Left kidney (tissue), 2 donors: ENCODE results near the gene UBN1. TPM values are rescaled to one million over a fixed set of nuclear protein-coding genes. Genes with fewer than 3 reads are reported as not detected.
"Not testable (repeated sequence)": the region's sequence is repeated elsewhere in the genome, so short reads cannot be mapped to it uniquely, and the experiment has no call there.

Experiments
- DNase-seq: peaks from one replicate; pipeline ENCODE4 v3.0.0-alpha.2; 2013
- polyA plus RNA-seq: library from polyadenylated mRNA; unstranded; fragments of 120-200 nt; gene quantifications from one replicate; pipeline ENCODE4 v1.2.1, GENCODE V29; 2013; ENCODE audit not compliant: insufficient read length

UBN1 gene
- polyA plus RNA-seq, 1 donor = 39.1 TPM

DNA sequence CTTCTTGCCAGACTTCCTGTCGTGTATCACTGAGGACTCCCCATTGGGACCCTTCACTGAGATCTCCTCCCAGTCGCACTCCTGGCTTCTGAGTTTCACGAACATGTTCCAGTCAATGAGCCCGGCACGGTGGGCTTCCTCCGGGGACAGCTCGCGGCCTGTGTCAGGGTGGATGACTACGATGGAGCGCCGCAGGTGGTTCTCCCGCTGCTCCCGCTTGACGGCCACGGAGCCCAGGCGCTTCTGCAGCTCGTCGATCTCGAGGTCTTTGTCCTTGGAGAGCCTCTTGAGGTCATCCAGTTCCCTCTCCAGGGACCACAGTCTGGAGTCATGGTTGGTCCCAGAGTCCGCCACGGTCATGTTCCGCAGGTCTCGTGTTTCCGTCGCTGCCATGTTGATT is 36.2 kb downstream of the UBN1 start:
- DNase-seq = no peak

DNA sequence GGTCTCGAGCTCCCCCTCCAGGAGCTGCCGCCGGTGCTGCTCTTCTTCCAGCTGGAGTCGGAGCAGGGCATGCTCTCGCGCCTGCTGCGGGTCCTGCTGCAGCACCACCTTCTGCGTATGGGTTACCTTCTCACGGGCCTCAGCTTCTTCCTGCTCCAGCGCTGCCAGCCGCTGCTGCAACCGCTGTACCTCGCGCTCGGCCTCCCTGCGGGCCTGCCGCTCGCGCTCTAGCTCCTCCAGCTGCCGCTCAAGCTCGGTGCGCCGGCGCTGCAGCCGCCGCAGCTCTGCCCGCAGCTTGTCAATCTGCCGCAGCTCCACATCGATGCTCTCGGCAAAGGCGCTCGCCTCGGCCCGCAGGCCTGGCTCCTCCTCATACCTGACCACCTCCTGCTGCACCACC is 36.9 kb downstream of the UBN1 start:
- no peak for DNase-seq

DNA sequence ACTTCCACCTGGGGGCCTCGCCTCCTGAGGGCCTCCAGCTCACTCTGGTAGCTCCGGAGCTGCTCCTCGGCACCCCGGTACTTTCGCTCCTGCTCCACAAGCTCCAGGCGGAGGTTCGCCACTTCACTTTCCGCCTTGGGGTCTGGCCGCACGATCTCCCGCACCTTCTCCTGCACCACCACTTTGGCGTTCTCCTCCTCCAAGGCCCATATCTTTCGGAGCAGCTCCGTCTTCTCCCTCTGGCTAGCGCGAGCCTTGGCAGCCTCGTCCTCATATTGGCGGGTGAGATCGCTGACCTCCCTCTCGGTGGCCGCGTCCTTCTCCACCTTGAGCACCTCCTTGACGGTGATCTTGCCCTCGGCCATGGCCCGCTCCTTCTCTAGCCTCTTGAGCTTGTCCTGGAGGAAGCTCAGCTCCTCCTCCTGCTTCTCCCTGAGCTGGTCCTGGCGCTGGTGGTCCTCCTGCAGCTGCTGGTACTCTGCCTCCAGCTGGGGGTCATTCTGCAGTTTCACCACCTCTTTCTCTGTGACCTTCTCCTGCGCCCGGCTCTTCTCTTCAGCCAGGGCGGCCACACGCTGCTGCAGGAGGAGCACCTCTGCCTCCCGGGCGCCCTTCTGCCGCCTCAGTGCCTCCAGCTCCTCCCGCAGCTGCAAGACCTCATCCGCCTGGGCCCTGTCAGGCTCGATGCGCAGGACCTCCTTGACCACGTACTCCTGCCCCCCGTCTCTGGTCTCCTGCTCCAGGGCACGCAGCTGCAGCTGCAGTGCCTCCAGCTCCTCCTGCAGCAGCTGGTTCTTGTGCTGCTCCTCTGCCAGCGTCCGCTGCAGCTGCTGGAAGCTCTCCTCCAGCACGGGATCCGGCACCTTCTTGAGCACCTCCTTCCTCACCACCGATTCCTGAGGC is 37.9 kb downstream of the UBN1 start:
- no peak for DNase-seq

DNA sequence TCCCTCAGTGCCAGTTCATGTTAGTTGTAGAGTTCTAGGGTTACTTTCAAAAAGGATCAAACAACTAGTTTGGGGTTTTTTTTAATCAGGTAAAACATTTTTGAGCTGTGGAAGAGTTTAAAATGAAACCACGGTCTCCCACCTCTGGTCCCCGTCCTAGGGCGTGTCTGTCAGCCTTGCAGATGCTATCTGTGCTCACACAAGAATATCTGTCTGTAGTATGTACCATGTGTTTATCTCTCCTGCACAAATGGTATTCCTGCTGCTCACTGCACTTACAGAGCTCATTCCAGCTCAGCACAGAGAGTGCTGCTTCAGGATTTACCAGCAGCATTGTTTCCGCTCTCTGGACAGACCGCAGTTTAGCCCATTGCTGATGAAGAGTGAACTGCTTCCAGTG is 38.9 kb downstream of the UBN1 start:
- DNase-seq = no peak

DNA sequence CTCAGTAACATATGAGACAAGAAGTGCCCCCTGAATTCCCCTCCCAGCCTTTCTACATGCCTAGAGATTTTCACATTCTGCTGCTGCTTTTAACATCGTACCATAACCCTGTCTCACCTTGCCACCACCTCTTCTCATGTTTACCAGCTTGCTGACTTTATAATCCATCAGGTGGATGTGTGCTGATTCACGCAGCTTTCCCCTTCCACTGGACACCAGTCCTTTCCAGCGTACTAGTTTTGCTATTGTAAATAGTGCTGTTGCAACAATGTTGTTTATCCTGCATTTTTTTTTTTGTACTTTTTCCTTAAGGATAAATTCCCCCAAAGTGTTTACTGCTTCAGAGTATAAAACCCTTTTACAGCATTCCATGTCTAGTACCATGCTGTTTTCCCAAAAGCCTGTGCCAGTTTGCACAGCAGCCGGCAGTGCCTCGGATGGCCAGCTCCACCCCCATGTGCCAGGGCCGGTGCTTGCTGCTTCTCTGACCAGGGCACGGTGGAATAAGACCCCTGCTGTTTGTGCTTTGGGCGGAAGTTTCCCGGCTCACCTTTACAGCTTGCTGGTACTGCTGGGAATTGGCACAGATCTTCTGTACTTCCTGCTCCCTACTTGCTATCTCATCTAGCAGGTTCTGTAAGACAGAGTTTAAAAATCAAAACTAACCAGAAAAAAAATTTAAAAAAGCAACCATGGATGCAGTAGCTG is 41.3 kb downstream of the UBN1 start:
- DNase-seq = no peak

DNA sequence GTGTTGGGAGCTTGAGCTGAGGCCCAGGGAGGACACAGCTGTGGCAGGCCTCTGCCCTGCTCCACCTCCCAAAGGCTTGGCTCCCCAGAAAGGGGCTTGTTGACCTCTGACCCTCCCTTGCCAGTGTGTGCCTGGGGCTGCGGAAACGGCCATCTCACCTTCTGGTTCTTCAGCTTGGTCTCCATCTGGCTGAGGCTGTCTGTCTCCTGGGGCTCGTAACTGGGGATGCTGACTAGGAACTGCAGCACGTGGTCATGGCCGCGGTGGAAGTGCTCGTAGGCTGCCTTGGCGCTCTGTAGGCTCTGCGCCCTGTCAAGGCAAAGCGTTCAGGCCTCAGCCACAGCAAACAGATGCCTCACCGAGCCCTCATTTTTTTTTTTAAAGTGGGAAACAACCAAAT is 42.7 kb downstream of the UBN1 start:
- no peak for DNase-seq

DNA sequence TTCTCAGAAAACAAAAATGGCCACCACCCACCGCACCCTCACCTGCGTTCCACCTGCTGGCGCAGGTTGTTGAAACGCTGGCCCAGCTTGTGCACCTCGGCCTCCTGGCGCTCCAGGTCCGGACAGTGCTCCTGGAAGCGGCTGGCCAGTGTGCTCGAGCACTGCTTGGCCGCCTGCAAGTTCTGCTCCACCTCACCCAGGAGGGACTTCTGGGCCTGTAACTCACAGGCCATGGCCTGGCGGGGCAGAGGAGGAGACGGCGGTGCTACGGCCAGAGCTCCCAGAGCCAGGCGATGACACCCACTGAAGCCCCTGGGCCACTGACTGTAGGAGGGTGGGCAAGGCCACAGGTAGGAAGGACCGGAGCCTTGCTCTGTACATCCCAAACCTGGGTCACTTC is 43.4 kb downstream of the UBN1 start:
- no peak for DNase-seq

DNA sequence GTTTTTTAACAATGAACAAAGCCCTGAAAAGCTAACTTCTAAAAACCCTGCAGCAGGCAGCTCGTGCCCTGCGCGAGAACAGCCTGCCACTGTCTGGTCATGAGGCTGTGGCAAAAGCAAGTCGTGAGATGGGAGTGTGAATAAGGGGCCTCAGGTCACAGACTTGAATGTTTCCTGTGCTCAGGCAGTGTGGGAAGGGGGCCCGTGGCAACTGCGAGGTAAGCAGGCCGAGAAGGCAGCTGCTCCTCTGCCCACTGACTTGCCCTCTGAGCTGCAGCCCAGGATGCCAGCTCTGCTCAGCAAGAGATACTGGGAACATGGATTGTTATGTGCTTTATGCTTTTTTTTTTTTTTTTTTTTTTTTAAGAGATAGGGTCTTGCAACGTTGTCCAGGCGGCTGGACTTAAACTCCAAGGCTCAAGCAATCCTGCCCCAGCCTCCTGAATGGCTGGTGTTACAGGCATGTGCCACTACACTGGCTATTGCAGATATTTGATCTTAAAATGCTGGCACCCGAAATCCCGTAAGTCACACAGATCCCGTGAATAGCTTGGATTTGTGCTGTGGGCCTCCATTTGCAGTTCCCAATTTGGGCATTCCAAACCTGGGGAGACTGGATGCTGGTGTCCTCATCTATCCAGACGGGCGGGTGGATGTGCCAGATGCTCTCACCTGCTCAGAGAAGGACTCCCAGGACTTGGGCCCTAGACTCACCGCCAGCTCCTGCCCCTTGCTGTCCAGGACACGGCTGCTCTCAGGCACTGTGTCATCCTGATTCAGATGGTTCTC is 44.0 kb downstream of the UBN1 start:
- DNase-seq = no peak

DNA sequence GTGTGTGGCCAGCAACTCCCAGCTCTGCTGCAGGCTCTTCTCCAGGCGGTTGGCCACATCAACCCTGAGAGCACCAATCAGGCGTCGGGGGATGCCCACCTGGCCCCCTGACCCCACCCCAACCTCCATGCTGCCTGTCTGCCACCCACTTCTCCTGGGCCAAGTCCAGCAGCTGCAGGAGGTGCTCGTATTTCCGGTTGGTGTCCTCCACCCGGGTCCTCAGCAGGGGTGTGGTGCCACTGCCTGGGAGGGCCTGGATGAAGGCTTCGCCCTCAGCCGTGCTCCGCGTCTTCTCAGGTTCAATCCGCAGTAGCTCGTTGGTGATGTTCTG is 44.6 kb downstream of the UBN1 start:
- no peak for DNase-seq

DNA sequence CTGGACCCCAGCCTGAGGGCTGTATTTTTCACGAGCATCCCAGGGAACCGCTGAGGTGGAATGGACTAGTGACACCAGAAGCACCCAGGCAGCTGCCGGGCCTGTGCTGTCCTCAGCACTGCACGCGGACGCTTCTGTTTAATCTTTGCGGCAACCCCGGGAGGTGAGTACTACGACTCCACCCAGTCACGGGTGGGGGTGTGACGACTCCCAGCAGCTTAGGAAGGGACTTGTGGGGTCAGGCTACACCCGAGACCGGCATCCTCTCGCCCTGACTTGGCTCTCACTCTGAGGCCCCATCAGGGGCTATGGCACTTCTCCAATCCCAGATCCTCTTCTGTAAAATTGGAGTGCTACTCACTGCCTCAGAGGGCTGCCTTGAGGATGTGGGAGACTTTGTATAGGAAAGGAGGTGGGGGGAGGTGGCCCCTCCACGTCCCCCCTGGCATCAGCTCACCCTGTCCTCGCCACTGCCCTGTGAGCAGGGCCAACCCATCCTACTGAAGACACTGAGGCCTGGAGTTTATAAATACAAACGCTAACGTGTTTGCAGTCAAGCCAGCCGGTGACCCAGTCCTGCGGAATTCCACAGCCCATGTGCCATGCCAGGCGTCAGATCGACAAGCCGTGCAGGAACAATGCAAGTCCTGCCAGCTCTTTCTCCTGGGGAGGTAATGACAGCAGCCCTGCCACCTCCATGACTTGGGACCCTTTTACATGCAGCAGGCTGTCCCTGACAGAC is 45.3 kb downstream of the UBN1 start:
- no peak for DNase-seq

DNA sequence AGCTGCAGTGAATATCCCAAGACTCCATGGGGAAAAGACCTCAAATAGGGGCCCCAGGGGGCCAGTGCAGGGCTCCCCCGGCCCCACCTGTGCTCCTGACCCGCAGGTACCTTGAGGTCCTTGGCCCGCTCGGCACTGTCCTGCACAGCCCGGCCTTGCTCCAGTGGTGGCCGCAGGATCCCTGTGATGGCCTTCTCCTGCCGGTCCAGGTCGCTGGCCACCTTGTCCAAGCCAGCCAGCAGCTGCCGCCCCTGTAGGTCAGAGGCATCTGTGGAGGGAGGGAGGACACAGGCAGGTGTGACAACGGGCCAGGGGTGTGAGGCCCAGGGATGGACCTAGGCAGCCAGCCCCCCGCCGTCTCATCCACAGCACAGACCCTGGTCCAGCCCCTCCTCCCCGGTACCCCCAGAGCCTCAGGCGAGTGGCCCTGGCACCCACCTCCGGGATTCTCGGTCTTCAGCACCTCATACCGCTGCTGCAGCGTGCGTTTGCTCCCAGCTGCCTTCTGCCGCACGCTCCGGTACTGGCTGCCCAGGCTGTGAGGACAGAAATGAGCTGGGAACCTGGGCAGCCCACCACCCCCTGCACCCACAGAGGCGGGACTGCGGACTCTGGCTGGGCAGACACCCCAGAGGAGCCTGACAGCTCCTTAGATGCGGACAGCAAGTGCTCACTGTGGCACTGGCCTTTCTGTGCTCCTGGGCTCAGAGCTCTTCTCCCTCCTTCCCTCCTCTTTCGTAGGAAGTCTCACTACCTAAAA is 46.0 kb downstream of the UBN1 start:
- no peak for DNase-seq

DNA sequence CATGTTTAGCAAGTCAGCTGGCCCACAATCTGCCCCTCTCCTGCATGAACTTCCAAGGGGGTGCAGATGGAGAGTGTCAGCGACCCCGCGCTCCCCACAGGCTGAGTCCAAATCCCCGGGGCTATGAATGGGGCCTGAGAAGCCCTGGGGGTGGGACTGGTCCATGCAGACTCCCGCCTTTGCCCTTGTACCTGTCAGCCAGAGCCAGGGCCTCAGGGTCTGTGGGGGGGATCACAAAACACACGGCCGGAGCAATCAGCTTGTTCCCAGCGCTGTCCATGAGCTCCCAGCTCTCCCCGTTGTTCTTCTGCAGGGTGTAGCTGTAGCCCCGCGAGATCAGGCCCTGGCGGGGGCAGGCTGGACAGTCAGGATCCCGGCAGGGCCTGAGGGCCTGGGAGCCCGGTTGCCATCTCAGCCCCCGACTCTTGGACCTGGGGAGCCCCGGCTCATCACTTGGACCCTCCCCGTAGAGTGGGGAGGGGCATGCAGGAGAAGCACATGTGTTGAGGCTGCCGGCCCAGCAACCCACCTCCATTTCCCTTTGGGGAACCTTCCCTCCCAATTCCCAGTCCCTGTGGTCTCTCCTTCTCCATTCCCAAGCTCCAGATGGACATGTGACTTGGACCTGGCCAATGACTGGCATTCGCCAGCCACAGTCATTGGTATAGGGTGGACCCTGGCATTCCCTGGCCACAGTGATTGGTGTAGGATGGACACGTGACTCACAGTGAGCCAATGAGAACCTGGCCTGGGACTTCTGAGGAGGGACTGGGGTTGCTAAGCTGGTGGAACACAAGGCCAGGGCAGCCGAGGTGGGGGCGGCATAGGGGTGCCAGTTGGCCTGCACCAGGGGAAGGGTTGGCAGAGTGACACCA is 47.2 kb downstream of the UBN1 start:
- DNase-seq = no peak

DNA sequence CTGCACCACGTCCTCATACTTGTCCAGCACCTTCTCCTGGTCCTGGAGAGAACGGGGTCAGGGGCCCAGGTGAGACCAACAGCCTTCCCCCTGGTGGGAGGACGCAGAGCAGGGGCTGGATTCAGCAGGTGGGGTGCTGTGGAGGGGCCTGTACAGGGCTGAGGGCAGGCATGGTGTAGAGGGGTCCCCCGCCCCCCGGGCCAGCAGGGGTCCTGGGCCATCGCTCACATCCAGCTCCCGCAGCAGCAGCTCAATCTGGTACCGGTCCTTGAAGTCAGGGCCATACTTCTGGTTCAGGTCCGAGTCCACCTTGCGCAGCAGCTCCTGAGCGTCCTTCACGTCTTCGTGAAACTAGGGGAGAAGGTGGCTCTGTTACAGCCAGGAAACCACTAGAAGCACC is 48.1 kb downstream of the UBN1 start:
- no peak for DNase-seq

DNA sequence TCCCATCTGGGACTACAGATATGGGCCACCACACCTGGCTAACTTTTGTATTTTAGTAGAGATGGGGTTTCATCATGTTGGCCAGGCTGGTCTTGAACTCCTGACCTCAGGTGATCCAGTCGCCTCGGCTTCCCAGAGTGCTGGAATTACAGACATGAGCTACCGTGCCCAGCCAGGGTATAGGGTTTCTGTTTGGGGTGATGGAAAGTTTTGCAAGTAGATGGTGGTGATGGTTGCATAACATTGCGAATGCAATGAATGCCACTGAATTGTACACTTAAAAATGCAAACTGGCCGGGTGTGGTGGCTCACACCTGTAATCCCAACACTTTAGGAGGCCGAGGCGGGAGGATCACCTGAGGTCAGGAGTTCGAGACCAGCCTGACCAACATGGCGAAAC is 49.5 kb downstream of the UBN1 start:
- DNase-seq = not testable (repeated sequence)

DNA sequence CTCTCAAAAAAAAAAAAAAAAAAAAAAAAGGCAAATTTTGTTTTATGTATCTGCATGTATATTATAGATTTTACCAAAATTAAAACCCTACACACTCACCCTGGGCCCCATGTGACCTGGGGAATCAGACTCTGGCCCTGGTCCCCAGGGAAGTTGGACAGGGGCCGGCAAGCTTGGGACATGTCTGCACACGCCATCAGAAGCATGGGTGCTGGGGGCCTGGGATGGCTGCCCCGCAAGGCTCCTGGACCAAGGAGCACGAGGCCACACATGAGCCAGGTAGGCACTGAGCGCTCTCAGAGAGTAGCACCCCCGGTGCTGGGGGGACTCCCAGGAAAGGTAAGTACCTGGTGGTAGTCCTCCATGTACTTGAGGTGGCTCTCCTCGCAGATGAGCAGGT is 50.0 kb downstream of the UBN1 start:
- DNase-seq = no peak

DNA sequence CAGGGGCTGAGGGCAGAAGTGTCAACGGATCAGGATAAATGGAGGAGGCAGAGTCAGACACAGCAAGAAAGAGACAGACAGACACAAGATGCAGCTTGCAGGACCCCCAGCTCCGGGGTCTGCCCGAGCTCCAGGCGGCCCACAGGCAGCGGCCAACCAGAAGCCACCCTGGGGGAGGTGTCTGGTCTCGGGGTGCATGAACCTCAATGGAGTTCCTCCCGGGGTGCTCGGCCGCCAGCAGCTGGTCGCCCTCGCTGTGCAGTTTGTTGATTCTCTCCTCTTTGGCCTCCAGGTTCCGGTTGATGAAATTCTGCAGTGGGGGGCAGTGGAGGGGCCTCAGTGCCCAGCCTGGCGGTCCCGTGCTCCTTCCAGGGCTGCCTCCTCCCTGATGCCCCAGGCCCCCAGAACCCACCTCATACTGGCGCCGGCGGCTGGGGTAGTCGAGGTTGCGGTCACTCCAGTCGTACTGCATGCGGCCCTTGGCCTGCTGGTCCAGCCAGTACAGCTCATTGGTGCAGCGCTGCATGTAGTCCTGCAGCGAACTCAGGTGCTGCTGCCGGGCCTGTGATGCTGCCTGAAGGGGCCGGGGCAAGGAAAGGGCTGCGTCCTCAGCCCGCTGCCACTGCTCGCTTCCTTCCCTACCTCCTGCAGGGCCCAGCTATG is 51.7 kb downstream of the UBN1 start:
- no peak for DNase-seq

DNA sequence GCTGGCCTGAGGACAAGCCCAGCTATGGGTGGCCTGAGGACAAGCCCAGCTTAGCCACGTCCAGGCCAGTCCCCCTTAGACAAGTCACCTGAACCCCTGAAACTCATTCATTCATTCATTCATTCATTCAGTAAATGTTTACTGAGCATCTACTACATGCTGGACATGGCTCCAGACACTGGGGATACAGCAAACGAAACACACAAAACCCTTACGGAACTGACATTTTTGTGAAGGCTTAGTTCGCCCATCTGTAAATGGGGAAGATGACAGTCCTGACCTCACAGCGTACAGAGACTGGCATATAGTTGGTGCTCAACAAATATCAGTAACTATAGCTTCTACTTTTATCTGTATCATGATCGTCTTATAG is 52.2 kb downstream of the UBN1 start:
- DNase-seq = no peak

DNA sequence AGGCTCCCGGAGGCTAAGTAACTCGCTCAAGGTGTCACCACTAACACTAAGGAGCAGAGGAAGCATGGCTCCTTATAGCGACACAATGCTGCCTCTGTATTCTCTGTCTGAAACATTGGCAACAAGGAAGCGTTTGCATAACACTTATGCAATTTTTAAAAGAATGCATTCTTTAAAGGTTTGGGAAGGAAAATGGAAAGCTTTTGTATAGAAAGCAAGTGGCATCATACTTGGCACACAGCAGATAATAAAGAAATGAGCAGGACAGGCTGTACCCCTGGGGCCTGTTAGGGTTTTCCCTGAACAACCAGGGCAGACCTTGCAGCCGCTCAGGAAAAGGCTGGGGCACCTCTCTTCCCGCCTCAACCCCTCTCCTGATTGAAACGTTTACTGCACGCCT is 52.8 kb downstream of the UBN1 start:
- no peak for DNase-seq

DNA sequence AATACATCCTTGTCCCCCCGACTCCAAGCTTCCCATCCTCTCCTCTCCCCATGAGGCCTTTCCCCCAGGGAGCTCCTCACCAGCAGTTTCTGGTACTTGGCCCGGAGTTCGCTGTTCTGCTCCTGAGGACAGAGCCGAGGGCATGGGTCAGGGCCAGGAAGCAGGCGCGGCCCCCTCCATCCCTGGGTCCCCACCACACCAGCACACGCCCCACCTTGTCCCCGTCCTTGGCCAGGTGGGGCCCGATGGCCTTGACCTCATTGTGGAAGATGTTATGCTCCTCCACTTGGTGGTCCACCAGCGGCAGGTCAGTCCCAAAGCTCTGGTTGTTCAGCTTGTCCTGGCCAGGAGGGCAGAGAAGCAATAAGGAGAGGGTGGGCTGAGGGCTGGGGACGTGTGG is 53.5 kb downstream of the UBN1 start:
- no peak for DNase-seq

DNA sequence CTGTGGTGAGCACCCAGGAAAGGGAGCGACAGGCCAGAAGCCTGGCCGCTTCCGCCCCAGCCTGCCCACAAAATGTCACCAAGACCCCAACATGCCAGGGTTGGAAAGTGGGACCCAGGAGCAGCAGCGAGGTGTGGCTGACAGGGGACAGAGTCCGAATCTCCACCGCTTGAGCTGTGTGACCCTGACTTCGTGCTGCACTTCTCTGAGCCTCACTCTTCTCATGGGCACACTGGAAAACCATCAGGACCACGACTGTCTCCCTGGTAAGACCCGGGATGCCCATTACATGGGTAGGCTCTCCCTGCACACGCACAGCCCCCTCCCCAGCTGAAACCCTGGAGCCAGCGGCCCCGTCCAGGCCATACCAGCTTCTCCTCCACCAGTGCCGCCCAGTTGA is 54.8 kb downstream of the UBN1 start:
- no peak for DNase-seq
